Liver (tissue), 3 donors: Measurements from ENCODE around the gene ACSL4.

Source experiments
- ATF3 ChIP-seq: IDR thresholded peaks from 2 replicates; pipeline ENCODE4 v1.6.1; 2016; ENCODE audit warnings: antibody characterized with exemption
- CTCF ChIP-seq: fragments of 150-350 bp; IDR thresholded peaks from 2 replicates; pipeline ENCODE4 v1.5.1; 2017; ENCODE audit warnings: improper control_type of control experiment, low read depth, low read length; ENCODE audit not compliant: missing input control
- EGR1 ChIP-seq, 2 donors: IDR thresholded peaks; 2 replicates each; pipeline ENCODE4 v1.6.1; 2016 to 2018; ENCODE audit warnings: antibody characterized with exemption in 2 of 2, low read depth in 2 of 2
- FOXA1 ChIP-seq: IDR thresholded peaks from 2 replicates; pipeline ENCODE4 v1.6.1; 2016; ENCODE audit warnings: antibody characterized with exemption
- HNF4A ChIP-seq, 2 donors: conservative IDR thresholded peaks; 2 replicates each; pipeline ENCODE4 v1.6.1; 2016; ENCODE audit warnings: antibody characterized with exemption in 2 of 2, mild to moderate bottlenecking in 2 of 2
- HNF4G ChIP-seq: IDR thresholded peaks from 2 replicates; pipeline ENCODE4 v1.6.1; 2016; ENCODE audit warnings: antibody characterized with exemption
- JUND ChIP-seq, 2 donors: IDR thresholded peaks; 2 replicates each; pipeline ENCODE4 v1.6.1; 2016; ENCODE audit warnings: antibody characterized with exemption in 2 of 2
- MAX ChIP-seq: IDR thresholded peaks from 2 replicates; pipeline ENCODE4 v1.6.1; 2016; ENCODE audit warnings: antibody characterized with exemption
- RAD21 ChIP-seq, 2 donors: IDR thresholded peaks; 2 replicates each; pipeline ENCODE4 v1.6.1; 2016; ENCODE audit warnings: antibody characterized with exemption in 2 of 2, mild to moderate bottlenecking in 2 of 2
- REST ChIP-seq: IDR thresholded peaks from 2 replicates; pipeline ENCODE4 v1.6.1; 2016; ENCODE audit warnings: antibody characterized with exemption, mild to moderate bottlenecking
- RXRA ChIP-seq, 2 donors: IDR thresholded peaks; 2 replicates each; pipeline ENCODE4 v1.6.1; 2017 to 2018; ENCODE audit warnings: antibody characterized with exemption in 2 of 2, mild to moderate bottlenecking in 1 of 2
- SP1 ChIP-seq: IDR thresholded peaks from 2 replicates; pipeline ENCODE4 v1.6.1; 2018; ENCODE audit warnings: antibody characterized with exemption, mild to moderate bottlenecking
- TAF1 ChIP-seq: conservative IDR thresholded peaks from 2 replicates; pipeline ENCODE4 v1.6.1; 2016; ENCODE audit warnings: antibody characterized with exemption, mild to moderate bottlenecking
- YY1 ChIP-seq: IDR thresholded peaks from 2 replicates; pipeline ENCODE4 v1.6.1; 2016; ENCODE audit warnings: antibody characterized with exemption, mild to moderate bottlenecking
- donor health status: healthy.
- donor health status: healthy.

GRCh38 chrX:109691277-109691676, 41.8 kb downstream of the ACSL4 start:
- TF ChIP-seq RXRA (IDR thresholded peaks at IDR 0.05) (no peak), CTCF (no peak), YY1 (no peak), EGR1 (IDR thresholded peaks at IDR 0.05; ENCODE audit: low read depth in 2 of 2) (no peak), SP1 (no peak), TAF1 (no peak), JUND (IDR thresholded peaks at IDR 0.05) (no peak), FOXA1 (no peak), REST (no peak), HNF4G (no peak), MAX (no peak), RAD21 (IDR thresholded peaks at IDR 0.05) (no peak), ATF3 (no peak), HNF4A (conservative IDR thresholded peaks at IDR 0.05) (no peak)
